Loucy (cell line): Measurements from ENCODE around the gene CYP2J2.

Experiments
- EZH2phosphoT487 ChIP-seq: fragments of 200-600 bp; IDR thresholded peaks from 2 replicates; pipeline ENCODE4 v1.6.1; 2018; ENCODE audit warnings: antibody characterized with exemption, mild to moderate bottlenecking, moderate library complexity, borderline replicate concordance
- TF ChIP-seq, protein P1 (sequence below): fragments of 200-600 bp; sonication (generic); conservative IDR thresholded peaks from 2 replicates; pipeline ENCODE4 v1.5.1; 2014; ENCODE audit warnings: mild to moderate bottlenecking, antibody characterized with exemption, low read length

DNA sequence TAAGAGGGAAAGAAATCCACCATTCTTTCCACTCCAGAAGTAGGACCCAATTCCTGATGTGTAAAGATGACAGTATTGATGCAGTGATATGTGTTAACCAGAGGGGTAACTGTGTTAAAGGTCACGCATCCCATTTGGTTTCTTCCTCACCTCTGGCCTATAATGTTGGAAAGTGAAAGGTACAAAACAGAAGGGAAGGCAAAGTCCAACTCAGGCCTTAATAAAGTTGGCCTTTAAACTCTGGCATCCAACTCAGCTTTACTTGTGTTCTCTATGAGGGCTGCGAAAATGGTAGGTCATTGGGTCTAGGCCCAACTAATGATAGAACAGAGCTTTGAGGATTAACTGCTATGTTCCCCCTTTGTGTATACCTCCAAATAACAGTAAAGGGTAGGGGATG lies 17.9 kb downstream of the CYP2J2 start:
- TF ChIP-seq, protein P1, sequence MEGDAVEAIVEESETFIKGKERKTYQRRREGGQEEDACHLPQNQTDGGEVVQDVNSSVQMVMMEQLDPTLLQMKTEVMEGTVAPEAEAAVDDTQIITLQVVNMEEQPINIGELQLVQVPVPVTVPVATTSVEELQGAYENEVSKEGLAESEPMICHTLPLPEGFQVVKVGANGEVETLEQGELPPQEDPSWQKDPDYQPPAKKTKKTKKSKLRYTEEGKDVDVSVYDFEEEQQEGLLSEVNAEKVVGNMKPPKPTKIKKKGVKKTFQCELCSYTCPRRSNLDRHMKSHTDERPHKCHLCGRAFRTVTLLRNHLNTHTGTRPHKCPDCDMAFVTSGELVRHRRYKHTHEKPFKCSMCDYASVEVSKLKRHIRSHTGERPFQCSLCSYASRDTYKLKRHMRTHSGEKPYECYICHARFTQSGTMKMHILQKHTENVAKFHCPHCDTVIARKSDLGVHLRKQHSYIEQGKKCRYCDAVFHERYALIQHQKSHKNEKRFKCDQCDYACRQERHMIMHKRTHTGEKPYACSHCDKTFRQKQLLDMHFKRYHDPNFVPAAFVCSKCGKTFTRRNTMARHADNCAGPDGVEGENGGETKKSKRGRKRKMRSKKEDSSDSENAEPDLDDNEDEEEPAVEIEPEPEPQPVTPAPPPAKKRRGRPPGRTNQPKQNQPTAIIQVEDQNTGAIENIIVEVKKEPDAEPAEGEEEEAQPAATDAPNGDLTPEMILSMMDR = no peak
- TF ChIP-seq EZH2phosphoT487 = no peak
